ENCODE measurements around the gene AHR. TPM values are rescaled to one million over a fixed set of nuclear protein-coding genes. Genes with fewer than 3 reads are reported as not detected.
A peak's percentile ranks its signal among the peaks of the same experiment; 100 is the strongest.

AHR gene
- total RNA-seq, 2 experiments from 2014 or later, result 95.2 to 95.7 TPM

- no peak for TF ChIP-seq CTCF (IDR thresholded peaks at IDR 0.05)
- Mint-ChIP-seq H3K27me3 (no peaks in the 10 kb centered on the region), H3K4me1 (ENCODE audit: low read depth) (peaks cover 9% of the 10 kb centered on the region), H3K4me3 (no peak overlapping the region), H3K9me3 (no peaks in the 10 kb centered on the region), H3K27ac (no peak overlapping the region), H3K36me3 (ENCODE audit: low read depth) (no peaks in the 10 kb centered on the region)
- no peaks in the 10 kb centered on the region for H3K4me1 ChIP-seq (ENCODE audit: insufficient read depth, low read length)
- no peak for ATAC-seq (ENCODE audit: poor library complexity)
- intact Hi-C loops (cut with DNase I, micrococcal nuclease), result no loop called here
- no peaks in the 10 kb centered on the region for H3K27me3 ChIP-seq (ENCODE audit: control insufficient read depth in 1 of 2, insufficient read depth in 2 of 2, low read length in 2 of 2)
- H3K9me3 ChIP-seq (ENCODE audit: control insufficient read depth in 1 of 2, insufficient read depth in 1 of 2, low read length in 2 of 2), result no peaks in the 10 kb centered on the region
- CTCF ChIA-PET, result no interaction called here
- H3K4me3 ChIP-seq (ENCODE audit: low read length), result no peak overlapping the region
- POLR2A ChIA-PET, result no interaction called here
- H3K36me3 ChIP-seq (ENCODE audit: insufficient read depth, low read length), result no peaks in the 10 kb centered on the region
- H3K27ac ChIP-seq (ENCODE audit: low read depth in 1 of 2, low read length in 2 of 2), result no peak overlapping the region
- DNase-seq, result no peak
Measured at GRCh38 chr7:17368856-17369524, 70.5 kb downstream of the AHR start.

GRCh38 chr7:17369691-17370426 lies 71.4 kb downstream of the AHR start:
- Histone ChIP-seq H3K4me3 (ENCODE audit: low read length) (no peak overlapping the region), H3K27me3 (ENCODE audit: control insufficient read depth in 1 of 2, insufficient read depth in 2 of 2, low read length in 2 of 2) (no peaks in the 10 kb centered on the region), H3K36me3 (ENCODE audit: insufficient read depth, low read length) (no peaks in the 10 kb centered on the region), H3K4me1 (ENCODE audit: insufficient read depth, low read length) (no peaks in the 10 kb centered on the region), H3K9me3 (ENCODE audit: control insufficient read depth in 1 of 2, insufficient read depth in 1 of 2, low read length in 2 of 2) (no peaks in the 10 kb centered on the region), H3K27ac (ENCODE audit: low read depth in 1 of 2, low read length in 2 of 2) (no peak overlapping the region)
- ChIA-PET POLR2A (no interaction called here), CTCF (no interaction called here)
- ATAC-seq (ENCODE audit: poor library complexity) (no peak), DNase-seq (peak in 3 of 14 experiments; percentile 21 to 35 (median 28))
- no peaks in the 10 kb centered on the region for H3K9me3 Mint-ChIP-seq
- H3K27ac Mint-ChIP-seq, result no peak overlapping the region
- H3K4me3 Mint-ChIP-seq, result no peak overlapping the region
- intact Hi-C loops (cut with DNase I, micrococcal nuclease), result no loop called here
- no peaks in the 10 kb centered on the region for H3K27me3 Mint-ChIP-seq
- peaks cover 9% of the 10 kb centered on the region for H3K4me1 Mint-ChIP-seq (ENCODE audit: low read depth)
- no peaks in the 10 kb centered on the region for H3K36me3 Mint-ChIP-seq (ENCODE audit: low read depth)
- TF ChIP-seq CTCF (IDR thresholded peaks at IDR 0.05), result no peak

GRCh38 chr7:17370901-17371585 lies 72.6 kb downstream of the AHR start:
- H3K9me3 Mint-ChIP-seq, result no peaks in the 10 kb centered on the region
- no peak overlapping the region for H3K27ac Mint-ChIP-seq
- TF ChIP-seq CTCF (IDR thresholded peaks at IDR 0.05), result no peak
- no peak for DNase-seq
- Histone ChIP-seq H3K4me1 (ENCODE audit: insufficient read depth, low read length) (no peaks in the 10 kb centered on the region), H3K27ac (ENCODE audit: low read depth in 1 of 2, low read length in 2 of 2) (no peak overlapping the region), H3K9me3 (ENCODE audit: control insufficient read depth in 1 of 2, insufficient read depth in 1 of 2, low read length in 2 of 2) (no peaks in the 10 kb centered on the region), H3K4me3 (ENCODE audit: low read length) (no peak overlapping the region), H3K36me3 (ENCODE audit: insufficient read depth, low read length) (no peaks in the 10 kb centered on the region), H3K27me3 (ENCODE audit: control insufficient read depth in 1 of 2, insufficient read depth in 2 of 2, low read length in 2 of 2) (no peaks in the 10 kb centered on the region)
- intact Hi-C loops (cut with DNase I, micrococcal nuclease), result no loop called here
- ChIA-PET CTCF (no interaction called here), POLR2A (no interaction called here)
- no peaks in the 10 kb centered on the region for H3K27me3 Mint-ChIP-seq
- no peaks in the 10 kb centered on the region for H3K36me3 Mint-ChIP-seq (ENCODE audit: low read depth)
- H3K4me1 Mint-ChIP-seq (ENCODE audit: low read depth), result peaks cover 2% of the 10 kb centered on the region
- no peak overlapping the region for H3K4me3 Mint-ChIP-seq
- no peak for ATAC-seq (ENCODE audit: poor library complexity)

Measured in CD4-positive, alpha-beta T cell (primary cell).